HEK293T (cell line): Measurements from ENCODE around the gene PAQR5.
A peak's percentile ranks its signal among the peaks of the same experiment; 100 is the strongest.

Source experiments
- CTCF ChIA-PET: fragments of 350-600 bp; formaldehyde crosslinking; extraction: SDS; loops from one replicate; lab custom pipeline; 2021; ENCODE audit warnings: antibody characterized with exemption, inconsistent platforms; lab: Yijun Ruan, JAX
- POLR2A ChIA-PET: fragments of 350-600 bp; formaldehyde crosslinking; extraction: SDS; loops from one replicate; lab custom pipeline; 2020; ENCODE audit warnings: antibody characterized with exemption, inconsistent platforms; lab: Yijun Ruan, JAX
- DNase-seq: peaks from one replicate; pipeline ENCODE4 v3.0.0; 2012; ENCODE audit warnings: mixed read lengths; ENCODE audit errors: extremely low spot score
- ARNT ChIP-seq: fragments of 450-650 bp; IDR thresholded peaks from 2 replicates; pipeline ENCODE4 v1.6.1; 2017; ENCODE audit warnings: mild to moderate bottlenecking
- BHLHE40 ChIP-seq: fragments of 450-650 bp; IDR thresholded peaks from 2 replicates; pipeline ENCODE4 v1.6.1; 2016; ENCODE audit warnings: mild to moderate bottlenecking, moderate library complexity, borderline replicate concordance
- CTBP1 ChIP-seq: fragments of 450-650 bp; IDR thresholded peaks from 2 replicates; pipeline ENCODE4 v1.6.1; 2016; ENCODE audit warnings: borderline replicate concordance
- ELF4 ChIP-seq: fragments of 450-650 bp; IDR thresholded peaks from 2 replicates; pipeline ENCODE4 v1.6.1; 2017; ENCODE audit warnings: antibody characterized with exemption
- FOXA1 ChIP-seq: fragments of 450-650 bp; IDR thresholded peaks from 2 replicates; pipeline ENCODE4 v1.6.1; 2016; ENCODE audit warnings: mild to moderate bottlenecking
- FOXK2 ChIP-seq: fragments of 450-650 bp; IDR thresholded peaks from 2 replicates; pipeline ENCODE4 v1.6.1; 2016; ENCODE audit warnings: mild to moderate bottlenecking
- FOXM1 ChIP-seq: fragments of 450-650 bp; IDR thresholded peaks from 2 replicates; pipeline ENCODE4 v1.6.1; 2017; ENCODE audit warnings: mild to moderate bottlenecking, borderline replicate concordance
- HDGF ChIP-seq: fragments of 450-650 bp; IDR thresholded peaks from 2 replicates; pipeline ENCODE4 v1.6.1; 2017; ENCODE audit warnings: antibody characterized with exemption, borderline replicate concordance
- L3MBTL2 ChIP-seq: fragments of 450-650 bp; conservative IDR thresholded peaks from 2 replicates; pipeline ENCODE4 v1.6.1; 2016; ENCODE audit warnings: mild to moderate bottlenecking
- LEF1 ChIP-seq: fragments of 450-650 bp; IDR thresholded peaks from 2 replicates; pipeline ENCODE4 v1.6.1; 2017; ENCODE audit warnings: mild to moderate bottlenecking, borderline replicate concordance
- NFRKB ChIP-seq: fragments of 450-650 bp; IDR thresholded peaks from 2 replicates; pipeline ENCODE4 v1.6.1; 2016; ENCODE audit warnings: mild to moderate bottlenecking, moderate library complexity
- PKNOX1 ChIP-seq: fragments of 450-650 bp; IDR thresholded peaks from 2 replicates; pipeline ENCODE4 v1.6.1; 2016
- SP1 ChIP-seq: fragments of 450-650 bp; IDR thresholded peaks from 2 replicates; pipeline ENCODE4 v1.6.1; 2017
- SUZ12 ChIP-seq: fragments of 450-650 bp; IDR thresholded peaks from 2 replicates; pipeline ENCODE4 v1.6.1; 2016; ENCODE audit warnings: mild to moderate bottlenecking
- TARDBP ChIP-seq: fragments of 450-650 bp; IDR thresholded peaks from 2 replicates; pipeline ENCODE4 v1.6.1; 2016
- ZNF384 ChIP-seq: fragments of 450-650 bp; IDR thresholded peaks from 2 replicates; pipeline ENCODE4 v1.6.1; 2016

The PAQR5 gene

GRCh38 chr15:69393831-69394491 is 95.2 kb downstream of the PAQR5 start:
- TF ChIP-seq TARDBP (no peak), ELF4 (no peak), ZNF384 (no peak), FOXM1 (no peak), CTBP1 (no peak), PKNOX1 (no peak), FOXA1 (no peak), FOXK2 (no peak)
- ChIA-PET POLR2A (interaction anchor here (0.8 to 1.8 kb wide), 3 partner anchors 20 to 69 kb away, joined by 3 to 8 read pairs (median 5); partner anchors contain the start of genes KIF23 and RPLP1), CTCF (interaction anchor here (0.5 to 1.9 kb wide), 11 partner anchors 9 to 354 kb away, joined by 3 to 9 read pairs (median 3); no protein-coding TSS in a partner anchor)
- no peak for DNase-seq

- TF ChIP-seq ELF4 (no peak), ARNT (no peak), FOXM1 (no peak), HDGF (no peak), L3MBTL2 (peak; percentile 65; the same call in 1 of the 2 replicates), NFRKB (no peak)
- POLR2A ChIA-PET: interaction anchor here (0.8 to 1.8 kb wide), 3 partner anchors 19 to 68 kb away, joined by 3 to 8 read pairs (median 5); partner anchors contain the start of genes KIF23 and RPLP1
- peak; percentile 93 for DNase-seq
- CTCF ChIA-PET: interaction anchor here (0.5 to 1.9 kb wide), 11 partner anchors 10 to 337 kb away, joined by 3 to 4 read pairs (median 3); no protein-coding TSS in a partner anchor
Observed at GRCh38 chr15:69394556-69395282, 96.0 kb downstream of the PAQR5 start.

- POLR2A ChIA-PET: interaction anchor here (0.6 to 1.8 kb wide), 2 partner anchors 57 to 152 kb away, joined by 3 to 8 read pairs; partner anchors contain the start of gene RPLP1
- no peak for TF ChIP-seq HDGF
- no peak for TF ChIP-seq ELF4
- TF ChIP-seq ARNT: no peak
- TF ChIP-seq ZNF384: no peak
- TF ChIP-seq SP1: no peak
- TF ChIP-seq LEF1: no peak
- TF ChIP-seq L3MBTL2: no peak
- TF ChIP-seq FOXM1: no peak
- TF ChIP-seq PKNOX1: no peak
- no peak for TF ChIP-seq SUZ12
- TF ChIP-seq FOXA1: no peak
- no peak for TF ChIP-seq CTBP1
- no peak for TF ChIP-seq TARDBP
- no peak for TF ChIP-seq FOXK2
- no peak for TF ChIP-seq NFRKB
- TF ChIP-seq BHLHE40: no peak
- CTCF ChIA-PET: interaction anchor here (1.5 kb wide), 1 partner anchor 17 kb away, joined by 4 read pairs; no protein-coding TSS in a partner anchor
- DNase-seq: no peak
Observed at GRCh38 chr15:69395460-69395859, 96.7 kb downstream of the PAQR5 start.

- CTCF ChIA-PET: no interaction called here
- POLR2A ChIA-PET: interaction anchor here (0.6 kb wide), 1 partner anchor 153 kb away, joined by 3 read pairs; no protein-coding TSS in a partner anchor
- TF ChIP-seq SUZ12 (no peak), HDGF (no peak), ELF4 (no peak), NFRKB (no peak), BHLHE40 (no peak), ZNF384 (no peak), FOXK2 (no peak)
- no peak for DNase-seq
Observed at GRCh38 chr15:69395991-69396390, 97.3 kb downstream of the PAQR5 start.

- TF ChIP-seq CTBP1: no peak
- DNase-seq: no peak
- ChIA-PET POLR2A (no interaction called here), CTCF (no interaction called here)
Observed at GRCh38 chr15:69398491-69398891, 99.8 kb downstream of the PAQR5 start.

GRCh38 chr15:69400850-69401249 is 102.1 kb downstream of the PAQR5 start:
- POLR2A ChIA-PET: no interaction called here
- DNase-seq: no peak
- TF ChIP-seq ZNF384 (no peak), SUZ12 (no peak), FOXA1 (no peak), PKNOX1 (no peak), CTBP1 (no peak), ELF4 (no peak), L3MBTL2 (no peak), SP1 (no peak)
- CTCF ChIA-PET: no interaction called here
